Neural cell (in vitro differentiated cells): ENCODE measurements around the gene ZFYVE19.

Source experiments
- EP300 ChIP-seq: fragments of 450-650 bp; conservative IDR thresholded peaks from 2 replicates; pipeline ENCODE4 v1.6.1; 2014; ENCODE audit warnings: antibody characterized with exemption, mild to moderate bottlenecking, moderate library complexity; ENCODE audit not compliant: poor library complexity, severe bottlenecking
- TAF1 ChIP-seq: IDR thresholded peaks from 2 replicates; pipeline ENCODE4 v1.6.1; 2012; ENCODE audit warnings: low read depth

DNA sequence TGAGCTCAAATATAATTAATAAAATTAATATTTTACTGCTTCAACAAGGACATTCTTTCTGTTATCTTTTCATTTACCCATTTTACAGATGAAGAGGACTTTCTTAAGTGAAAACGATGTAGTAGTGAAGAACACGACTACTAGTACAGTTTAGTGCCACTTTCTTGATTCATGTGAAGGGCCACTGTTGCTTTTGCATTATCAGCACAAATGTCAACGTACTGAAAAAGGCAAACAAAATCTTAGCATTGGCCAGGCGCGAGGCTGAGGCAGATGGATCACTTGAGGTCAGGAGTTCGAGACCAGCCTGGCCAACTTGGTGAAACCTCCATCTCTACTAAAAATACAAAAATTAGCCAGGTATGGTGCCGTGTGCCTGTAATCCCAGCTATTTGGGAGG is 12.2 kb downstream of the ZFYVE19 start:
- TF ChIP-seq EP300 (no peak), TAF1 (no peak)
